Measurements from ENCODE around the gene ST8SIA1. TPM values are rescaled to one million over a fixed set of nuclear protein-coding genes. Genes with fewer than 3 reads are reported as not detected.

ST8SIA1 gene
- total RNA-seq, 1 experiment from 2014 or later = not detected

DNA sequence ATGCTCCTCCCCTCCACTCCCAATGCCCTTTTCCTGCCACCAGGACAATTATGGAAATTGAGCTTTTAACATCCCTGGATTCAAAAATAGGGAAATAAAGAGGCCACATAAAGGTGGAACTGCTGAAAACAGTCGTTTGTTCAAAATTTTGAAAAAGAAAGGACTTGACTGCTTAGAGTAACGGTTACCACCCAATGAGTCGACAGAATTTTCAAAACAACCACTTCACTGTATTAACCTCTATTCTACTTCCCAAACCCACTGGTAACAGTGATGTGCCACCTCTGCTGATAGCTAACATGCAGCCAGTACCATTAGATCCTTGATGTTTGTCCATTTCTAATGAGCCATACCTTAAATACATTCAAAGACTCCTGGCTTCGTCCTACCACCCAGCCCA is 4.9 kb downstream of the ST8SIA1 start:
- DNase-seq (ENCODE audit: low spot score) = no peak

GRCh38 chr12:22325218-22325617 is 9.3 kb downstream of the ST8SIA1 start:
- no peak for DNase-seq (ENCODE audit: low spot score)

DNA sequence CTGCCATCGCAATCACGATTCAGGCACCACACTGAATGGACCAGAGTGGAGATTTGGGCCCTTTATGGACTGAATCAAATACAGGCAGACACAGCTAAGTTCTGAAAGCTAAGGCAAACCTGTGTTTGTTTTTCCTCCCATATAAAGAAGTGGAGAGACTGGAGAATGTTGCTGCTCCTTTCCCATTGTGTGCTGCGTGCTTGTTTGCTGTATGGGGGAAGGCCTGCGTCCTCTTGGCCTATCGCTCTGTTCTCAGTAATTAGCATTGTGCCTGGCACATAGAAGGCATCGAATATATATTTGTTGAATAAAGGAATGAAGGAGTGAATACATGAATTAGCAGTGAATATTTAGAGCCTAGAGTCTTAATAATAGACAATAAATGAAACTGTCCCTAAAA is 12.4 kb downstream of the ST8SIA1 start:
- DNase-seq (ENCODE audit: low spot score) = no peak

DNA sequence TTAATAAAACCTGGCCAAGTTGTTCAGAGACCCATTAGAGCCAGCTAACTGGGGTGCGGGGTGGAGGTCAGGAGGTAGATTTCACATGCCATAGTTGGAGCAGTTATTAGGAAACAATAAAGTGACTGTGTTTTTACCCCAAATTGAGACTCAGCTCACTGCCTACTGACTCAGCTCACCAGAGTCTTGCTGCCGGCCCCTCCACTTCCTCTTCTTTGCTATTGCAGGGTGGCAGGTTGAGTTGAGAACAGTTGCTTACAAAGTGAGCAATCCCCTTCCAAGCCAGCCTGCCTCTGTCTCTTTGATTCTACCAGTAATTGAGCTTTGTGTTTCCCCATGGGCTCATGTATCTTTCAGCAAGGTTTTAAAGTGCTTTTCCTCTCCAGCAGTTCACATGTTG is 12.9 kb downstream of the ST8SIA1 start:
- no peak for DNase-seq (ENCODE audit: low spot score)

DNA sequence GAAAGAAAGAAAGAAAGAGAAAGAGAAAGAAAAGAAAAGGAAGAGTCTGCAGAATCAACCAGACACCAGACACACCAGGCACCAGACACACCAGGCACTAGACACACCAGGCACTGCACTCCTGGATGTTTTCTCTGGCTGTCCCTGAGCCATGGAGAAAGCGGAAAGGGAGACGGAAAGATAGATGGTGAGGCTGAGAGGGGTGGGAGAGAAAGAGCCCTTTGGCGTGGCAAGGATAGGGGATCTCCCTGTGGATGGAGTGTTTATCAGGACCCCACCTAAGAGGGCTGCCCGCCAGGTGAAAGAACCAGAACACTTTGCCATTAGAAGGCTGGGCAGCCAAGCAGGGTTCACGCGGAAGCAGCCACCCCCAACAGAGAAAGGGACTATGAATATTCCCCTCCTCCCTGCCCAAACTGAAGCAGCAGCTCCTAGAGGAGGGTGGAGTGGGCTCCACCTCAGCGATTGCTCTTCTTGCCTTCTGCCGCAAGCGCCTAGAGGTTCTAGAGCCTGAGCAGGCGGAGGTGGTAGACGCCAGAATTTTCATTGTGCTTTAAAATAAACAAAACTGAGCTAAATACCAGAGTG is 13.4 kb downstream of the ST8SIA1 start:
- no peak for DNase-seq (ENCODE audit: low spot score)

- DNase-seq (ENCODE audit: low spot score) = no peak
Measured at GRCh38 chr12:22318108-22318737, 16.3 kb downstream of the ST8SIA1 start.

- no peak for DNase-seq (ENCODE audit: low spot score)
Measured at GRCh38 chr12:22313963-22314330, 20.6 kb downstream of the ST8SIA1 start.

DNA sequence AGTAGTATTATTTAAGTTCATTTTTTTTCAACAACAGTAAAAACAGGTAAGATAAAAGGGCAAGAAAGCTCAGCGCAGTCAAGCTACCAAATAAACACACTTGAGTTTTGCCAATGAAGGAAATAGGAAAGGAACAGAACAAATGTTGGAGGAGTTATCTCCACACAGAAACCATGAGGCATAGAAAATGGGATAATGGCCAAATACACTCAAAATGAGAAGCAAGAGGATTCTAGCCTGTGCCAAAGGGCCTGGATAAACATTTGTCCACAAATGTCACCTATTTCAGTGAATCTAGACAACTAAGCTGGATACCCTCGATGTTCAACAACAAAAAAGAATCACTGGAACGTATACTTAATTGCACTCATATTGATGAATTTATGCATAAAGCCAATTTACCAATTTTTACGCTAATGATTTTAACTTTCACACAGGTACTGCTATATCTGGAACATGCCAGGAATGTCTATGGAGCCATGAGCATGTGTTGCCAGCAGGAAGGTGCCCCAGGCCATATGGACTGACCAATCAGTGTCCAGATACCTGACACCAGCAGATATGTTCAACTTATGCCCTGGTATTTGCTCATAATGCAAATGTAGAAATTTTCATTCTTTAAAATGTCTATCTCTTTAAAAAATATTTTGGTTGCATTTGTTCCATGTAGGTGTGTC is 21.1 kb downstream of the ST8SIA1 start:
- DNase-seq (ENCODE audit: low spot score) = no peak

- no peak for DNase-seq (ENCODE audit: low spot score)
Measured at GRCh38 chr12:22312336-22312735, 22.2 kb downstream of the ST8SIA1 start.

DNA sequence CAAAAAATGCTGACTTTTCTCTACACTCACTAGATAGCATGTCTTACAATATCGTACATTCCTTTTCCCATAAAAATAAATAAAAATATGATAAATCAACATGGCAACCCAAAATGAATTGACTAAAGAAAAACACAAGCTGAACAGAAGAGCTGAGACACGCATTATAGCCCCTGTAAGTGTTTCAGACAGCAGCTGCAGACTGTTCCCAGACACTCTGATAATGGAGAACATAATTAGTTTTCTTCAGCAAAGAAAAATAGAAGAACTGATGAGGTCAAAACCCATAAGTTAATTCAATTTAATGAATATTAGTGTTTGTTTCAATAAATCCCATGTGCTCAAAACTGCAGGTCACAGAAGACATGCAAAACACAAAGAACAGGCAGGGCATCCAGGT is 23.8 kb downstream of the ST8SIA1 start:
- DNase-seq (ENCODE audit: low spot score) = no peak

- no peak for DNase-seq (ENCODE audit: low spot score)
Measured at GRCh38 chr12:22310275-22310674, 24.2 kb downstream of the ST8SIA1 start.

DNA sequence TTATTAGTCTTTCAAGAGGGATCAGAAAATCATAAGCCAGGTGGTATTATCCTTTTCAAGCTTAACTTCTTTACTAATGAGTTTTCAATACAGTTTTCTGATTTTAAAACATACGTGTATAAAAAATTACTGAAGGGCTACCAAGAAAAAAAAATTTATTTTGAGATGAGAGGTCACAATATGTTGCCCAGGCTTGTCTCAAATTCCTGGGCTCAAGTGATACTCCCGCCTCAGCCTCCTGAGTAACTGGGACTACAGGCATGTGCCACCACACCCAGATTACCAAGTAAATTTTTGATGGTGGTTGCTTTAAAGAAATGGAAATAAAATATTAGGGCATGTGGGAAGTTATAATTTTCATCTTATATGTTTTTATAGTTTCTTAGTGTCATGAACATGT is 26.7 kb downstream of the ST8SIA1 start:
- DNase-seq (ENCODE audit: low spot score) = no peak

- DNase-seq (ENCODE audit: low spot score) = no peak
Measured at GRCh38 chr12:22306311-22306710, 28.2 kb downstream of the ST8SIA1 start.

GRCh38 chr12:22304341-22304740 is 30.2 kb downstream of the ST8SIA1 start:
- no peak for DNase-seq (ENCODE audit: low spot score)

DNA sequence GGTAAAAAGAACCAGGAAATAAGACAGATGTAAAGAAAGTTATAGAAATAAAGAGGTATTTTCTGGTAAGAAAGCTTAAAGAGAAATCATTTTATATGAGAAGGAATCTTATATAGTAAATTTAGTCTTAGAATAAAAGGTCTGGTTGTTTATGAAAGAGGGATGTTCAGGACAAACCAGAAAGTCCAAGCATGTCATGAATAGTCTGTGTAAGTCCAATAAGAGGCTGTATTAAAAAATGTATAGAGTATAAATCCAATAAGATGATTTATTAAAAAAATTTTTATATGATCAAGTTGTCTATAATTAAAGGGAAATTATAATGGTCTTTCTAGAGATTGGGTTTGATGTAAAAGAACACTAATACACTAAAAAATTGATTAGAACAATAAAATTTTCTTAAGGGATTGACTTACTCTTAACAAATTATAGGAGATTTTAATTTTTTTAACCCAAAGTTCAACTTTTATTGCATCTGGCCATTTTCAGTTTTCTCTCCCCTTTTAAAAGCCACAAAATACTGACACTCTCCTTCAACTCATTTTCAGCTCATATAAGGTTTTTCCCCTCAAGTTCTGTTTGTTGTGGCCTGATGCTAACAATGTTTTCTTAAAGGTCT is 35.1 kb downstream of the ST8SIA1 start:
- no peak for DNase-seq (ENCODE audit: low spot score)

DNA sequence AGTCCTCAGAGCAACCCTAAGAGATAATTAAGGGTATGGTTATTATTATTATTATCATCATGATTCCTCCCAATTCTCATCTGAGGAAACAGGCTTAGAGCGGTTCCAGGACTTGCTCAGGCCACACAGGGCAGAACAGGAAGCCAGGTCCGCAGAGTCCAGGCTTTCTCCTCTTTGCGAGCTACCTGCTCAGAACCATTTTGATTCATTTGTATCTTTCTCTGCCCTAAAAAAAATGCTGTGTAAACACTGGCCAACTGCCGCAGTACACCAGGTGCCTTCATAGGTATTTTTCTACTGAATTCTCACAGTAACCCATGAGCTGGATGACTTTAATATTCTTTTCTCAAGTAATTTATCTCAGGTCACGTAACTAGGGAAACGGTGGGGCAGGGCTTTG is 45.3 kb downstream of the ST8SIA1 start:
- no peak for DNase-seq (ENCODE audit: low spot score)

DNA sequence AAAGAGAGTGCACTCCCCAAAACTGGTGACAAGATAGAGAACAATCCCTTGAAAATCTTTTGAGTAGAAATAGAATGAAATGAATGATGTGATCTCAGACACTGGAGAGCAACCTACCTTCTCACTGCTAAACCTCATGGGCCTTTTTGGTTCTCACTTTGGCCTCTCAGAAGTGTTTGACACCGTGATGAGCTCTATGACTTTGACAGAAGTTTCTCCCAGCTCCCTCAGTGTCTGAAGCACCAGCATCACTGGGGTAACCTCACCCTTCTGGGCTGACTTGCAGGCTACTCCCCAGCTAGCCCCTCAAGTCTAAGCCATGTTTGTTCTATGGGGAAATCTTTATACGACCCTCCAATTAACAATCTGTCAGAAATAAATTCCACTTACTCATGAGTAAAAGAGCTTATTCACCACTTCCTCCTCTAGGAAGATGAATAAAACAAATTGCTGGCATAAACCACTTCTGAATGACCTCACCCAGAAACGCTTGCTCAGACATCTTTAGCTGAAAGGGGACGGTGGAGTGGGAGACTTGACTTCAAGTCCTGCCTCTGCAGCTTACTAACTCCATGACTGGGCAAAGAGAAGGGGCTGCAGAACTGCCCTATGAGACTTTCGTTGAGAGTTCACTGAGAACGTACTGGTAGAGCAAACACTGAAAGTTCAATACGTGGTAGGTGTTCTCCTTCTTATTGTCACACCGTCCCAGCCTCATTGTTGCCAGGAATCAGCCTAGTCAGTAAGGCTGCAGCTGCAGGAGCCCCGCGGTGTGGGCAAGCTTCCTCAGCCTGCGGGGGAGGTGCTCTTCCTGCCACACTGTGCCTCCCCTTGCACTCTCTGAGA is 46.5 kb downstream of the ST8SIA1 start:
- no peak for DNase-seq (ENCODE audit: low spot score)

DNA sequence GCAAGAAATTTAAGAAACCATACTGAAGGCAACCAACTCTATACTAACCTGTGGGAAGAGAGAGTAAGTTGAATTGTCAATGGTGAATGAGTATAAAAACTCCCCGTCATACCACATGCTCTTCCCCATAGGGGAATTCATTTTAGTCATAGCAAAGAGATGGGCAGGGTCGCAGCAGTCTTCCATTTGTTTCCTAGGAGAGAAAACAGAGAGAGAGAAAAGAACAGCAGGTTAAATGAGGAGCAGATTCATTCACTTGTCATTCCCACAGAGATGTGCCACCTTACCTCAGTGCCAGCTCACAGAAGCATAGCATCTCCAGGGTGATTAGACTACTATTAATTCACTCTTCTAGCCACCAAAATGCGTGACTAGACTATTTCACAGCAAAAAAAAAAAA is 47.4 kb downstream of the ST8SIA1 start:
- no peak for DNase-seq (ENCODE audit: low spot score)

- DNase-seq (ENCODE audit: low spot score) = no peak
Measured at GRCh38 chr12:22286569-22286968, 47.9 kb downstream of the ST8SIA1 start.

- DNase-seq (ENCODE audit: low spot score) = no peak
Measured at GRCh38 chr12:22285846-22286245, 48.7 kb downstream of the ST8SIA1 start.

DNA sequence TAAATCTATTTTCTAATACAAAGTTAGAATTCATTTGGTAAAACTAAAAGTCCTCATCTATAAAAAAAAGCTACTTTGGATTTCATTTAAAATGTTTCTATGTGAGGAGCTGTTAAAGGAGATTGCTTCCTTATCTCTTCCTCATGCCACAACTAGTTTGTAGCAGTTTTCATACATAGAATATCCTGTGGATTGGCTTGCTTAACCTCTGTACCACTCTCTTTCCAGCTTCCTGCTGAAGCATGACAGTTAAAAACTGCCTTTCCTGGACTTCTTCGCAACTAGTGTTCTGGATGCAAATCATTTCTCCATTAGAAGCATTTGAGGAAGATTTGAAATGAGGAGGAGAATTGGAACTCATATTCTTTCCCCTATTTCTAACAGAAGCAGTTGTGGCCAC is 49.6 kb downstream of the ST8SIA1 start:
- DNase-seq (ENCODE audit: low spot score) = no peak

DNA sequence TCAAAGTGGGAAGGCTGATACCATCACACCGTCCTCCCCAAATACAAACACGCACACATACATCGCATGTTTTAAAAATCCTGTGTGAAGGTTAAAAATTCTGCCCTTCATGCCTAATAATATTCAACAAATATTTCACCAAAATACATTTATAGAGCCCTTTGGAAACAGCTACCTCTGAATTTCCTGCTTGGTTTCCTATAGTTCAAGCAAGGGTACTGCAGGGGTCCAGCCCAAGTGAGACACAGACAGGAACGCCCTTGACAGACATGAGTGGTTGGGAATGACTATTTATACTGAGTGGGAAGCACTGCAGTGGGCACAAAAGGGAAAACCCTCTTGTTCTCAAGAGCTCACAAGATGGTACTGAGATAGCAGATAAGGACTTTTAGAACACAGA is 51.0 kb downstream of the ST8SIA1 start:
- no peak for DNase-seq (ENCODE audit: low spot score)
